HG03045 (cell line): ENCODE measurements around the gene BMAL2.

Experiments used
- ATAC-seq: cut with Tn5 transposase; IDR thresholded peaks from one replicate; pipeline ENCODE4 v1.9.1; 2021; ENCODE audit warnings: mild to moderate bottlenecking, moderate library complexity; ENCODE audit not compliant: unreplicated experiment

The BMAL2 gene

GRCh38 chr12:27332714-27333402 lies at the start of gene BMAL2:
BMAL2 (plus strand) TSS chr12:27332836; CDS start chr12:27333073, 237 bp downstream.
- peak; percentile 46 for ATAC-seq

DNA sequence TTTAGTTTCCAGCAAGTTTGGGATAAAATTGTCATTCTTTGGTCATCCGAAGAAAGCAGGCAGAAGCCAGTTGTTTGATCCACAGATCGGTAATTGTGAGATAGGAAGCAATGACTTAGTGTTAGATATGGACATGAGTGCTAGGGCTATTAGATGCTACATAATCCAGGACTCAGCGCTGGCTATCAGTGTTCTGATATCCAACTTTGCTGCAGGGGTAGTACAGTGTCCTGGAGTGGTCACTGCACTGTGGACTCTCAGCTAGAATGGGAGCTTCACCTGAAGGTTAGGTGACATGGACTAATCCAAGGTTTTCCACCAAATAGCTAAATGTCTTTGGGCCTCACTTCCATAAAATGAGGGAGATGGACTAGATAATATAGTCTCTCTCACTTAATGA lies 48.6 kb upstream of the BMAL2 start:
- ATAC-seq = no peak

DNA sequence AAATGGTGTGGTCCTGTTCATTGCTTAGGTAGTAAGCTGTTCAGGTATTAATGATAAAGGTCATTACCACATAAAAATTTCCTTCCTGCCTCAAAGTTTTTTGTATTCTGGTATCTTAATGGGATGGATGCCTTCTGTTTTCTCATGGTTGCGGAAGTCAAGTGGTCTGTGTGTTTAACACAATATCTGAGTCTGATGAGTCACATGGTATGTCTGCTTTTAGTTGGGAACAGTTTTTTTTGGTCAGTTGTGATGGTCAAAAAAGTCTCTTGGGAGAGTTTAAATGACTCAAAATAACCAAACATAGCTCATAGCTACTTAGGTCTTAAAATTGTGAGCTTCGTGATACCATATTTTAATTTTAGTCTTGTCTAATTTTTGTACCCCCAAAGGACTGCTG lies 47.9 kb upstream of the BMAL2 start:
- ATAC-seq = no peak

DNA sequence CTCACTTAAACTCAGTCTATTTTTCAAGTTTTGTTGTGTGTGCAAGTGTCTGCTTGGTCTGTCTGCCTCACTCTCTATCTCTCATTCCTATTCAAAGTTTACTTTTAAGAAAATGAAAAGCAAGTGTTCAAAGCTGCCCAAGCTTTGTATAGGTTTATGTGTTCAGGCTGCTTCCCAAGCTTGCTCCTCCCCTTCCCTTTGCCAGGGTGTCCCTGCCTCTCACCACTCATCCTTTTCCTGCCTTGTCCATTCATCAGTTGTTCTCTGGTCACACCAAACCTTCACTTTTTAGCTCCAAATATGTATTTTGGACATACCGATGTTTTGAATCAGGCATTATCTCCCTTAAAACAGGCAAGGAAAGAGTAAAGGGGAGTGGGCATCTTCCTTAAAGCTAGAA lies 47.2 kb upstream of the BMAL2 start:
- no peak for ATAC-seq

DNA sequence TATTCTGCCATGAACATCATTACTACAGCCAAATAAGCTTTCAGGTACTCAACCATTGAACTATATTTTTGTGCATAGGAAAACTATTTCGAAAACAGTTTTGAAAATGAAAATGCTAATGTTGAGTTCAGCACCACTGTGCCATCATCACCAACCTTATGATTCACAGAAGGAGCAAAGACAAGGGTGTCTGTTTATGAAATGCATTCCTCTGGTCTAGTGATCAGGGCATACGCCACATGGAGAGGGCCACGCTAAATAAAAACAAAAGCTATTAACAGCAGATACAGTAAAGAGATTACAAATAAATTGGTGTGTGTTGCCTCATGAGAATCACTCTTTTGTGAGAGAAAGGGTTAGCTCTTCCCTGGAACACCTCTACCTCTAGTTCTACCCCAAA lies 43.2 kb upstream of the BMAL2 start:
- no peak for ATAC-seq

GRCh38 chr12:27290501-27291168 lies 42.0 kb upstream of the BMAL2 start:
- no peak for ATAC-seq

- no peak for ATAC-seq
These were observed 40.8 kb upstream of the BMAL2 start for GRCh38 chr12:27291862-27292261.

DNA sequence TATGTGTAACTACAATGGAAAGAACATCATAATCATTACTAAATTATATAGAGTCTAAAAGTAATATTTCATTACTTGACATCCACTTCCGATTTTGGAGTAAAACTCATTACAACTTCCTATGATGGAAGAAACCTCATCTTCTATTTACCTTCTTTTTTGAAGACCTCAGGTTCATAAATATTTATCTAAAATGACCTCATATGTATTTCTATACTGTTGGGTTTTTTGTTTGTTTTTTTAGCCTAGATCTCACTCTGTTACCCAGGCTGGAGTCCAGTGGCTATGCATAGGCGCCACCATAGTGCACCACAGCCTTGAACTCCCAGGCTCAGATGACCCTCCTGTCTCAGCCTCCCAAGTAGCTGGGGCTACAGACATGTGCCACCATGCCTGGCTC lies 39.9 kb upstream of the BMAL2 start:
- no peak for ATAC-seq

GRCh38 chr12:27293463-27293862 lies 39.2 kb upstream of the BMAL2 start:
- no peak for ATAC-seq

- no peak for ATAC-seq
These were observed 36.0 kb upstream of the BMAL2 start for GRCh38 chr12:27296674-27297073.

DNA sequence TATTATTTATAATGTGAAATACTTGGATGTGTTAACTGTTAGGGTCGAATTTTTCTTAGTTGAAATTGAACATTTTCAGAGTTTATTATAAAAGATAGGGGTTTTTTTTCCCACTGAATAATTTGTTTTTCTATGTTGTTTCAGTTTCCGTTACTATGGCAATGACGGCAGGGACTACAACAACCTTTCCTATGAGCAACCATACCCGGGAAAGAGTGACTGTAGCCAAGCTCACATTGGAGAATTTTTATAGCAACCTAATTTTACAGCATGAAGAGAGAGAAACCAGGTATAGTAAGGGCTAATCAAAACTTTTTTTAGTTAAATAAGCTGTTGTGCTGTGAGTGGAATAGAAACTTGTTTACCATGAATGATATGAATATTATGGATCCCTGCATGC lies 35.1 kb upstream of the BMAL2 start:
- ATAC-seq = no peak

DNA sequence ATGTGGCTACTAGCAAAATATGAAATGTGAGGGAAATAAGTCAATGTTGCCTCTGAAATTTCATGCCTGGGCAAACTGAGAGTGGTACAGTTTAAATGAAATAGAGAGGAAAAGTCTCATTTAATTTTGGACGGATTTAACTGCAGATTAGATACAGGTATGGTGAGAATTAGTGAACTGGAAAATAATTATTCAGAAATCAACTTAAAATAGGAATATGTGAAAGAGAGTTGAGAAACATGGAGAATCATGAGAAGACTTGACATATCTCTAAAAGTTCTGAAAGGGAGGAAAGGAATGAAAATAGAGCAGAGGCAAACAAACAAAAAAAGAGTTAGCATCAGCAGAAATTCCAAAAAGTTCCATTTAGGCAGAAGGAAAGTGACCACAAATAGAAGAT lies 33.5 kb upstream of the BMAL2 start:
- ATAC-seq = no peak

DNA sequence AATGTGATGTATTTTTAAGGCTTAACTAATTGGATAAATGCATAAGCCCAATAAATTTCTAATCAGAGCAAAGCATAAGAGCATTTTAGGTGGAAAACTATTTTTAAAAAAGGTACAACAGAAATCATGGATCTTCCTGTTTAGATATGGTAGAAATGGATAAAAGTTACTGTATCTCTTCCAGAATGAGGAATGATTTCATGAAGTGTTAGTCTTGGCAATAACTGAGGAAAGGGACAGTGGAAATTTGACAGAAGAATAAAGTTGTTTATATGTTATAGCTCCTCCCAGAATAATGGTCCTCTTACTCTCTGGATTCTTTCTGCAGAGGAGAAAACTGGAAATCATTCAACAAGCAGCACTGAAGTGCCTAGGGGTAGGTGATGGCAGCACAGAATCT lies 32.4 kb upstream of the BMAL2 start:
- no peak for ATAC-seq

DNA sequence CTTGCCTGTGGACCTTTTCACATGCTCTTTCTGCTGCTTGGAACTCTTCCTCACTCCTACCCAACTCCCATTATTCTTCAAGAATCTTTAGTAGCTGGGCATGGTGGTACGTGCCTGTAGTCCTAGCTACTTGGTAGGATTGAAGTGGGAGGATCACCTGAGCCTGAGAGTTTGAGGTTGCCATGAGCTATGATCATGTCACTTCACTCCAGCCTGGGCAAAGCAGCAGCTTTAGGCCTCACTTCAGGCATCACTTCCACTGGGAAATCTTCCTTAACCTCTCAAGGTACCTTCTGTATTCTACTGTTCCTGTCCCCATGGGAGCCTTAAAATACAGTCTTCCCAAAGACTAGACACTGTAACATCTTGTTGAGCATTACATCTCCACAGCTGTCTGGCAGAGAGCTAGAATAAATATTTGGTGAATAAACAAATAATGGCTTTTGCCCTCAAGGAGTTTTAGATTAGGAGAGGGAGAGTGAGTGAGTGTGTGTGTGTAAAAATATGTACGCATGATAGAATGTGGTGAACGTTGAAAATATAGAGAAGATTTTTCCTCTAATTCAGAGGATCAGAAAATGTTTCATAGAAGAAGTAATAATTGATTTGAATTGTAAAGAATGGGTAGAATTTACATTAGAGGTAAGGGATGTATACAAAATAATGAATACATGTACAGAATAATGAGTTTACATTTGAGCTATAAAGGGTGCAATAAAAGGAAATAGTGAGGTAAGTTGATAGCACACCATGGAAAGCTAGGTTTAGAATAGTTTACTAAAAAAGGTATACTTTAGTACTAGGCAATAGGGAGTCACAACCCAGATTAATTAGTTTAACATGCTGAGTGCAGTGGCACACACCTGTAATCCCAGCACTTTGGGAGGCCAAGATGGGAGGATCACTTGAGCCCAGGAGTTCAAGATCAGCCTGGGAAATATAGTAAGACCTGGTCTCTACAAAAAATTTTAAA lies 29.2 kb upstream of the BMAL2 start:
- no peak for ATAC-seq

DNA sequence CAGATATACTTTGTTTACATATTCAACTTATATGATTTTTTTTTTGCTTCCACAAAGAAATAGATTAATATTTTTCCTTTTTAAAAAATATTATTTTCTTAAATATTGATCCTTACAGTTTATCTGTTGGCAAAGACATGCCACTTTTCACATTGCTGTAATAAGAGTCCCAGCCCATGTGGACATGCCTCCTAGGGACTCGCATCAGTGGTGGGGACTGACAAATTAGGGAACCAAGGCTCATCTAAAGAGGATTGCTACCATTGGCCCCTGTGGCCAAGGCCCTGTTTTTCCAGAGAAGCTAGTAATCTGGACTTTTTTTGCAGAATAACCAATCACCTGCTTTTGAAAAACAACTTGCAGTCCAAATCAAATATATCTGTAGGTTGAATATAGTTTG lies 27.8 kb upstream of the BMAL2 start:
- no peak for ATAC-seq

- ATAC-seq = no peak
These were observed 26.8 kb upstream of the BMAL2 start for GRCh38 chr12:27305673-27306456.

- peak; percentile 69 for ATAC-seq
These were observed 23.2 kb upstream of the BMAL2 start for GRCh38 chr12:27309293-27309994.

DNA sequence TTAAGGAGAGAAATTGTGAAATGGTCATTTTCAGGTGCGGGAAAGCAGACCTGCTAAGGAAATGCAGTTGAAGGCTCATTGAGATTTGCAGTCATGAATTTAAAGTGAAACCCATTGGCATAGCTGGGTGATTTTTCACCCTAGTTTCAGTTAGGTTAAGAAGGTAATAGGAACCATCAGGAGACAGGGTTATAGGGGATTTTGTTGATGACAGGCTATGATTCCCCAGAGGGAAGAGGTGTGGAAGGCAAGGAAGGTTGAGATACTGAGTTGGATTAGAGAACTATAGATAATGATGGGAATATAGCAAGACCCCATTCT lies 22.7 kb upstream of the BMAL2 start:
- ATAC-seq = no peak

DNA sequence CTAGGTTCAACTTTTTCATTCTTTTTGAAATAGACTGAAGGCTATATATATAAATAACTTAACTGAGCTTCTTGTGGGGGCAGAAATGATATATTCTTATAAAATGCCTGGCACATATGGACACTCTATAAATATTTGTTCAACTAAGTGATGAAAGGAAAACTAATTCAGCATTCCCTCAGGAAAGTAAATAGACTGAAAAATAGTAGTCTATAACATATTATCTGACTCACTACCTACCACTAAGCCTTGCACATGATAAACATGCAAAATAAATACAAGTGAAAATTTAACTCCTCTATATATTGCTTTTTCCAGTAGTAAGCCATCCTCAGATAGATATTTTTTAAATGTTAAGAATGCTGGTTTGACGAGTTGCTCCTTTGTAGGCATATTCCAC lies 15.7 kb upstream of the BMAL2 start:
- no peak for ATAC-seq

GRCh38 chr12:27319409-27319808 lies 13.2 kb upstream of the BMAL2 start:
- ATAC-seq = no peak
